ENCODE data around the gene CFAP46. TPM values are rescaled to one million over a fixed set of nuclear protein-coding genes. Genes with fewer than 3 reads are reported as not detected.

CFAP46 gene
- total and polyA plus RNA-seq, 4 donors = 0.33 to 0.59 (median 0.42) TPM

DNA sequence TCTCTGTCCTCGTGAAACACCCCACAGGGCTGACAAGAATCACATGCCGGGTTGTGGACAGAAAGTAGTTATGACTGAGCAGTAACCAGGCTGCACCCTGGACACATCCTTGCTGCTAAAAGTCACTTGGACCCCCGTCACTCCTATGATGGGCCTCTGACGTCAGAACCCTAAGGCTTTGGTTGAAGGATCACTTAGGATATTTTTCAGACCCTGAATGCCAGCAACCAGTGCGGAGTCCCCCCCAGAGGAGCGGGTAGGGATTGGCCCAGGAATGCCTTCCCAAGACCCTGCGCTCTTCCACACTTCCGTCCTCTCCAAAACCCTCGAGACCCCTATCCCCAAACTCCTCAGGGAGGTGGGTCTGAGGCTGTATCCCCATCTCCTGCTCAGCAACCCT lies 52.1 kb downstream of the CFAP46 start (continued):
- TF ChIP-seq CTCF (IDR thresholded peaks at IDR 0.05; ENCODE audit: low read depth, low read length, missing input control) = no peak
- no peak for TF ChIP-seq NR2F2 (IDR thresholded peaks at IDR 0.05)
- TF ChIP-seq, protein P1, sequence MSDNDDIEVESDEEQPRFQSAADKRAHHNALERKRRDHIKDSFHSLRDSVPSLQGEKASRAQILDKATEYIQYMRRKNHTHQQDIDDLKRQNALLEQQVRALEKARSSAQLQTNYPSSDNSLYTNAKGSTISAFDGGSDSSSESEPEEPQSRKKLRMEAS (IDR thresholded peaks at IDR 0.05) = no peak
- no peak for TF ChIP-seq RAD21 (IDR thresholded peaks at IDR 0.05)
- TF ChIP-seq EGR1 (IDR thresholded peaks at IDR 0.05; ENCODE audit: low read depth in 2 of 2) = no peak
- no peak for TF ChIP-seq TAF1 (conservative IDR thresholded peaks at IDR 0.05)
- no peak for TF ChIP-seq HNF4G (IDR thresholded peaks at IDR 0.05)
- TF ChIP-seq FOXA2 (IDR thresholded peaks at IDR 0.05) = no peak

DNA sequence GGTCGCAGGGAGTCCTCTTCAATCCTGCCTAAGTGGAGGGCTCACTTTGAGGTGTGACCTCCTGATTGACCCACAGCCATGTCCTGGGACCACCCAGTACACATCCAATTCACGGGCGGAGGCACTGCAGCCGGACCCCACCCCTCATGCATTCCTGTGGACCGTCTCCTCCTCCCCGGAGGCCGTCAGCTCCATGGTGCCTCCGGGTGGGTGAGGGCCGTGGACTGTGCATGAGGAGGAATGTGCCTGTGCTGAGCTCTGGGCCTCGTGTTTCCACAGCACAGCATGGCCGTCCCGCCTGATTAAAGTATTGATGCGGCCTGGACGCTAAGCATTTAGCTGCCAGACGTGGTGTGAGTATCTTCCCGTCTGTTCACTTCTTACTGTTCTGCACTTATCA lies 52.8 kb downstream of the CFAP46 start:
- H3K27ac ChIP-seq (ENCODE audit: low read depth in 1 of 2, low read length in 2 of 2) = no peak overlapping the region
- no peak overlapping the region for H3K4me3 ChIP-seq (ENCODE audit: low read depth in 1 of 3, low read length in 3 of 3)
- no peaks in the 10 kb centered on the region for H3K9me3 ChIP-seq (ENCODE audit: control insufficient read depth in 4 of 4, low read length in 3 of 4)
- H3K9ac ChIP-seq (ENCODE audit: low read depth in 1 of 2, low read length in 2 of 2) = no peak overlapping the region
- H3K36me3 ChIP-seq (ENCODE audit: control insufficient read depth in 4 of 4, insufficient read depth in 3 of 4, low read depth in 1 of 4, low read length in 3 of 4) = no peaks in the 10 kb centered on the region
- no peak for DNase-seq (ENCODE audit: low spot score)
- no peaks in the 10 kb centered on the region for H3K4me1 ChIP-seq (ENCODE audit: control insufficient read depth in 4 of 4, insufficient read depth in 4 of 4, low read length in 3 of 4)
- TF ChIP-seq CTCF (IDR thresholded peaks at IDR 0.05; ENCODE audit: low read depth, low read length, missing input control) (no peak), FOXA1 (IDR thresholded peaks at IDR 0.05) (no peak), TAF1 (conservative IDR thresholded peaks at IDR 0.05) (no peak), RAD21 (IDR thresholded peaks at IDR 0.05) (no peak), REST (IDR thresholded peaks at IDR 0.05) (no peak)
- TF ChIP-seq, protein P2, sequence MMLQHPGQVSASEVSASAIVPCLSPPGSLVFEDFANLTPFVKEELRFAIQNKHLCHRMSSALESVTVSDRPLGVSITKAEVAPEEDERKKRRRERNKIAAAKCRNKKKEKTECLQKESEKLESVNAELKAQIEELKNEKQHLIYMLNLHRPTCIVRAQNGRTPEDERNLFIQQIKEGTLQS (IDR thresholded peaks at IDR 0.05) = no peak
- TF ChIP-seq, protein P1 (IDR thresholded peaks at IDR 0.05) = no peak
- WGBS = 73% methylated on average over 16 of the region's 16 CpGs
- H3K27me3 ChIP-seq (ENCODE audit: control insufficient read depth in 4 of 4, insufficient read depth in 4 of 4, low read length in 3 of 4) = peaks cover 0 to 2% (median 0%) of the 10 kb centered on the region in 4 donors

All from liver (tissue), 9 donors.